Measurements from ENCODE around the gene TLR8.
"Not testable (repeated sequence)": the region's sequence is repeated elsewhere in the genome, so short reads cannot be mapped to it uniquely, and the experiment has no call there.

The TLR8 gene

DNA sequence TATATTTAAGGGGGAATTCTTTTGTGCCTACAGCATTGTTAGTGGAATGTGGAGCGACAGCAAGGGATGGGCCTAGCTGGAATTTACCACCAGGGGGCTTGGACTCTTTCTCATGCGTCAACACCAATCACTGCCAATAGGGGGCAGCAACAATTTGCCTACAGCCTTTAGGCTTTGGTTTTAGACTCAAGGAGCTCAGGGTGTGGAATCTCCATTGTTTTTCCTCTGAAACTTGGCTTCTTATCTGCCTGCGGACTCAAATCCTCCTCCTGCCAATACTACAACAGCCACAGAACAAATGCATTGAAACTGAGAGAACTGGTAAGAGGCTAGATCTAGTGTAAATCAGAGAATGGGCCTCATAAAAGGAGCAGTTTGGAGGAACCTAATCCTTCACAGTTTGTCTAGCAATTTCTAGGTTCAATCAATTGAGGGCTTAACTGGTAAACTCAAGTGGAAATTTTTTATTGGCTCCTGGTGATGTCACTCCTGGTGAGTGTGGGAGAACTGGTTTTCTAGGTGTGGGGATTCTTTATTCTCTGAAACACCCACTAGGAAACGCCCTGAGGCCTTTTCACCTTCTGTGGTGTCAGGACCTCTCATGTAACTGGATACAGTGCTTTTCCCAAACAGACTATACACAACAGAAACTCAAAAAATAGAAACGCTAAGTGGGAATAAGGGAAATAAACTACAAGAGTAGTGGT lies 40.6 kb downstream of the TLR8 start:
- peak; percentile 50 for DNase-seq (ENCODE audit: low read depth)

DNA sequence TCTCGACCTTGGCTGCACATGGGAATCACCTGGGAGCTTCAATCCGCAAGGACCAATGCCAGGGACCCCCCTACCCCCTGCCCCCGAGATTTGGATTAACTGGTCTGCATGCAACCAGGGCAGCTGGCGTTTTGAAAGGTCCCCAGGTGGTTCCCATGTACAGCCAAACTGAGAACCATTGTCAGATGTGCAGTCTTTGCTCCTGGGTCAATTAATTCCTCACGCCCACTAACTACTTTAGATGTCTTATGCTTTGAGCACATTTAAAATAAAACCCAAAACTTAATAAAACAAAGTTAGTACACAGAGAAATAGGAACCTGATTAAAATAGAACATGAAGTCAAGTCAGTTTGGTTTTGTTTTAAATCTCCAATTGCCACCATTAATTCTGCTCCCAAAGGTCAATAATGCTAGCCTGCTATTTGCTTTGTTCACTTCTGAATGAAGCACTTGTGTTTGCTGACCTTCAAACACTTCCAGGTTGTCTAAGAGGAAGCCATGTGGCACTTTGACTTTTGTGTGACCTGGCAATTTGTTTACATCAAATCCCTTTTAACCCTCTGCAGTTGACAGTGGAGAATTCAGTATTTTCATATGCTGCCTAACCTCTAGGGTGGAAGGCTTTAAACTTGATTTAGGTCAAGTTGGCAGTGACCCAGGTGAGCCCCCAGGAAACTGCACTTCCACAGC lies 41.3 kb downstream of the TLR8 start:
- DNase-seq (ENCODE audit: low read depth), result no peak

DNA sequence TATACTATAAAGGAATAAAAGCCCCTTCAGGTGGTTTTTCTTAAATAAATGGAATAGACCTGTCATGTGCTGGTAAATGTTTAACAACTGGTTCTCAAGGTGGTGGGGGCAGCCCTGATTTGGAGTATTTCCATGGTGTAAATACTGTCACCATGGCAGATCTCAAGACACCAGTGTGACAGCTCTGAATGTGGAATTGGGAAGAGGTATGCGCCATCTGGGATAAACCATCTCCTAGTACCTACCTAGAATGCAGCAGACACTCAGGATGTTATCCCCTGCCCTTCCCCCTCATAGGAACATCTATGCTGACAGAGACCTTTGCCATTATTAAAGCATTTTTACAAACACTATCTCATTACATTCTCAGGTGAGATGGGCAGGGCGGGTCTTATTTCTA lies 42.1 kb downstream of the TLR8 start:
- no peak for DNase-seq (ENCODE audit: low read depth)

DNA sequence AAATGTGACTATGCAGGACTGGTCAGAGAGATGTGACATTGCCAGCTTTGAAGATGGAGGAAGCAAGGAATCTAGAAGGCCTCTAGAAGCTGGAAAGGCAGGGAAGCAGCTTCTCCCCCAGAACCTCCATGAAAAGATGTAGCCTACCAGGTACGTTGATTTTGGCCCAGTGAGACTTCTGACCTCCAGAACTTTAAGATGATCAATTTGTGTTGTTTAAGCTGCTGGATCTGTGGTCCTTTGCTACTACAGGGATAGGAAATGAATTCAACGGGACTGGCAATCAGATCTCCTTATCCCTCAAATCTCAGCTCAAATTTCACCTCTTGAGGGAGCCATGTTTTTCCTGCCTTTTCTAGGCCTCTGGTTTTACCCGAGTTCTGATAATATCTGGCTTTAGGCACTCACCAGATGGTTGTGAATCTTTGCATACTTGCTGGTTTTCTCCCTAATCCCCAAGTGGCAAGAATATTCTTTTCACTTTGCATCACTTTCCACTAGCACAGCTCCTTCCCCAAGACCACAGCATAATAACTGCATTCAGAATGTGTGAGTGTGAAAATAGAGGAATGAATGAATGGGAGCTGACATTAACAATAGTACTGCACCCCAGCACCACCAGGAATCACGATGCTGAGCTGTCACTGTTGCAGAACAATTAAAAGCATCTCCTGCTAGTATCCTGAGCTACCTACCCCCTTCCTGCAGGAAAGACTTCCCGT lies 42.9 kb downstream of the TLR8 start:
- DNase-seq (ENCODE audit: low read depth), result no peak

DNA sequence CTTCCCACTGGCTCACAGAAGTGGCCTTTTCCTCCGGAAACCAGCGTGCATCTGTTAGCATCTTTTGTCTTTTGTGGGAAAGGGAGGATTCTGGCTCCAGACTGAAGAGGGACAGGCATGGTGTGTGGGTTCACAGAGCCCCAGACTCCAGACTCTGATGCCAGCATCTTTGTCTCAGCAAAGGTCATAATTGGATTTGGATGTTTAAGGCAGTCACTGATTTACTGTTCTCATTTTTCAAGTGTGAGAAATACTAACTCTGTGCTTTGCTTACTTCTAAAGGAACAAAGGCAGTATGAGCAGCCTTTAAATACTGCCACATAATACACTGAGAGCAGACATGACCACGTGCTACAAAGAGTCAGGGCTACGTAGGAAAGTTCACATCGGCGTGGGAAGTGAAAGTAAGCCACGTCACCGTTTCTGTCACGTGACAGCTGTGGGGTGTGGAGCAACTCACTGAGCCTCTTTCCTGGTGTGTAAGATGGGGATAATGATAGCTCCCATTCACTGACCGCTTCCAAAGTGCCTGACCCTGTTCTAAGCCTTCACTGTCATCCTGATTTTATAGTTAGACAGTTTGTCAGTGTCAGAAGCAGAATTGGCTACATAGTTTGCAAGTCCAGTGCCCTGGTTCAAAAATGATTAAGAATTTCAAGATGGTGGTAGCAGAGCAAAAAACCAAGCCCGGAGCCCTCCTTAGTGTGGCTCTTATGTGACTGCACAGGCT lies 43.7 kb downstream of the TLR8 start:
- peak; percentile 84 for DNase-seq (ENCODE audit: low read depth)

DNA sequence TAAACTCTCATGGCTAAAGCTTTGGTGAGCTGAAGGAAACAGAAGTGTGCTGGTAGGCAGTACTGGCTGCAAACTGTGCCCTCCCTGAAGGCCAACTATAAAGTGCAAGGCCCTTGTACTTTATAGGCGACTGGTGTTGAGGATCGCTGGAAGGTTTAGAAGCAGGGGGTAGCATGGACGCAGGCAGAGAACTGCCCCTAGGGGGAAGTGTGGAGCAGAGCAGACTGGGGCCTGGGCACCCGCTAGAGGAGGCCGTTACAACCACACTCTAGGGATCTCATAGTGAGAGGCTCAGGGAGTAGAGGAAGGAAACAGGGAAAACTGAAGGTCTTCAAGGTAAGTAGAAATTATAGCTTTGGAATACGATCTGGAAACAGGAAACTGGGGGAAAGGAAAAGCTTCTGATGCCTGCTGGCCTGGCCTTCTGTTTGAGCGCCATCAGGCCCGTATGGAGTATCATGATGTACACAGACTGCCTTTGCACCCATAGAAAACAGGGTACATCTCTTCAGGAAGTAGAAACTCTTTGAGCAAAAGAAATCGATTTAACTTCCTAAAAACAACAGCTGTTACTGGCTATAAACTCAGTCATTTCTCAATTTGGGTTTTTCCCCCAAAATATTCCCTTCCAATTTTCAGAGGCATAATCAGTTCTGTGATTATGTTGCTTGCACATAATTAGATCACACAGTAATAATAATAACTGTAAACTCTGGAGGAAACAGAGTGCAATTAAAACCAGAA lies 44.6 kb downstream of the TLR8 start:
- peak; percentile 40 for DNase-seq (ENCODE audit: low read depth)

DNA sequence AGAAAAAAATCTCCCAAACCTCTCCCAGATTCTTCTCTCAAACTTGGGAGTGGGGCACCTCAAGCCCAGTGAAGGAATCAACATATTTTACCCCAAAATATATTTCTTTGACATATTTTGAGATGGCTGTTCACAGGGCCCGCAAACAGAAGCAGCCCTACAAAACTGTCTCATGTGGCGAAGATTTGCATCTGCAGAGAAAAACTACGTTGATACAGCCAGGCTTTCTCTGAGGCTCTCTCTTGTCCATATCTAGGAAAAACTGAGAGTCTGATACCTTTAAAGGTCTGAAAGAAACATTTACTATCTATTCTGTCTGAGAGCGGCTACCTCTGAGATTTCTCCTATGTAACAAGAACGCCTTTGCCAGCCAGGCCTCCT lies 45.2 kb downstream of the TLR8 start:
- no peak for DNase-seq (ENCODE audit: low read depth)

DNA sequence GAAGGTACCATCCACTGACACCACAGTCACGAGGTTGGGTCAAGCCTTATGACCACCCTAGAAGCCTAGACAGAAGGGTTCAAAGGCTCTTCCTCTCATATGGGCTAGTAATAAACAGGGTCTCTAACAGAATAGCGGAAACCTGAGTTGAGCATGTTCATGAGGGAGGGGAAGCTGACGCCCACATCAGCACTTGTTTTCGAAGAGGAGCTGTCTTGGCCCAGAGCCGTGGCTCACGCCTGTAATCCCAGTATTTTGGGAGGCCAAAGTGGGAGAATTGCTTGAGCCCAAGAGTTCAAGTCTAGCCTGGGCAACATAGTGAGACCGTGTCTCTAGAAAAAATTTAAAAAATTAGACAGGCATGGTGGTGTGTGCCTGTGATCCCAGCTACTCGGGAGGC lies 47.0 kb downstream of the TLR8 start:
- DNase-seq (ENCODE audit: low read depth), result no peak

DNA sequence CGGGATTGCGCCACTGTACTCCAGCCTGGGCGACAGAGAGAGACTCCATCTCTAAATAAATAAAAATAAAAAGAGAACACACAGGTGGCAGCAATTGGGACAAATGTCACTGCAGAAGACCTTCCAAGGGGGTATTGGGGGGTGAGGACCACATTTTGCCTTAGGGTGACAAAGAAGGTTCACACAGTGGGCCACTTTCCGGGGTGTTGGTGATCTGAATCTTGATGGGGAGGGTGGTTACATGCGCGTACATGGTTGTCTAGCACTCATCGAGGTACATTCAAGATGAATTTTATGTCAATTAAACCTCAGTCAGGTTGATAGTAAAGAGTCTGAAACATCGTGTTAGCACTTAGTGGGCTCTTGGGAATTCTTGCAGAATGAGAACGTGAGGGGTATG lies 48.0 kb downstream of the TLR8 start:
- no peak for DNase-seq (ENCODE audit: low read depth)

DNA sequence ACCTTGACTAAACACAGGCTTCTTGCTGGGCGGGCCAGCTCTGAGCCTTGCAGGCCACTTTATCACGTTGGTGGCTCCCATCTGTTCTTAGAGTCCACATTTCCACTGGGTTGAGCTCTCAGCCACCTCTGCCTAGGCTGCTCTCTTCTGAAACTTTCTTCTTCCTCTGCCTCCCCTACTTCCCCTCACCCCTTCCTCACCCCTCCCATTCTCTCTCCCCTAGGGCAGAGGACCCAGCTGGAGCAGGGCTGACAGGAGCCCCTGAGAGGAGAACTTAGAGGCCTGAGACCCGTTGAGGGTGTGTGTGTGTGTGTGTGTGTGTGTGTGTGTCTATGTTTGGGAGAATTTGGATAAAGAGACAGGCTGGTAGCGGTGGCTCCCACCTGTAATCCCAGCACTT lies 48.6 kb downstream of the TLR8 start:
- DNase-seq (ENCODE audit: low read depth), result no peak

DNA sequence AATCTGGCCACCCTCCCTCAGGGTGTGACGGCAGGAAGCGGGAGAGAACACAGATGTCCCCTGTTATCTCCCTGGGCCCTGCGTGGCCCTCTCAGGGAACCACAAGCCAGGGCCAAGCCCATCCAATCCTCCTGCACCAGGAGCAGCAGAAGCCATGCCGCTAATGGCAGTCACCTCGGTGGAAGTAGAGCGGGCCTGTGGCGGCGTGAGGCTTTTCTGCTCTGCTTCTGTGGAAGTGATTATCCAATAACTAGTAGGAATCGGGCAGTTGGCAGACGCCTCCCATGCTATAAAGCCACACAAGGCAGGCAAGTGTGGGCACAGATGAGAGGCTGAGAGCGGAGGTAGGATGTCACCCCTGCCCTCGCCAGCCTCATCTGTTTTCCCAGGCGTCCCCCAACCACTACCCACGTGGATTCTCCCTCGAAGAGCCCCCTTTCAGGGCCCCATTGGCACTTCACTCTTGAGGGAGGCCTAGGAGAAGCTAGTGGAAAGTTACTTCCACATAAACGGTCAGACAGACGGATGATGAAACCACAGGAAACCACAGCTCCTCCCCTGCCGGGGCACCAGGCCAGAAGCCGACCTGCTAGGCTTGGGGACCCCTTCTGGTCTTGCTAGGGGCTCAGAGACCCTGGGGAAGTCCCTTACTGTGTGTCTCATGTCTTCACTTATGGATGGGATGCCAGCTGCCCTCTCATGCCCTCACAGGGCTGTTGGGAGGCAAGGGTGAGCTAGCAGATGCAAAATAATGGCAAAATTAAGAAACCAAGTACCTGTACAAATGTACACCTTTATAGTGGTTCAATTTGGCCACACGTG lies 49.7 kb downstream of the TLR8 start:
- DNase-seq (ENCODE audit: low read depth), result peak; percentile 70

DNA sequence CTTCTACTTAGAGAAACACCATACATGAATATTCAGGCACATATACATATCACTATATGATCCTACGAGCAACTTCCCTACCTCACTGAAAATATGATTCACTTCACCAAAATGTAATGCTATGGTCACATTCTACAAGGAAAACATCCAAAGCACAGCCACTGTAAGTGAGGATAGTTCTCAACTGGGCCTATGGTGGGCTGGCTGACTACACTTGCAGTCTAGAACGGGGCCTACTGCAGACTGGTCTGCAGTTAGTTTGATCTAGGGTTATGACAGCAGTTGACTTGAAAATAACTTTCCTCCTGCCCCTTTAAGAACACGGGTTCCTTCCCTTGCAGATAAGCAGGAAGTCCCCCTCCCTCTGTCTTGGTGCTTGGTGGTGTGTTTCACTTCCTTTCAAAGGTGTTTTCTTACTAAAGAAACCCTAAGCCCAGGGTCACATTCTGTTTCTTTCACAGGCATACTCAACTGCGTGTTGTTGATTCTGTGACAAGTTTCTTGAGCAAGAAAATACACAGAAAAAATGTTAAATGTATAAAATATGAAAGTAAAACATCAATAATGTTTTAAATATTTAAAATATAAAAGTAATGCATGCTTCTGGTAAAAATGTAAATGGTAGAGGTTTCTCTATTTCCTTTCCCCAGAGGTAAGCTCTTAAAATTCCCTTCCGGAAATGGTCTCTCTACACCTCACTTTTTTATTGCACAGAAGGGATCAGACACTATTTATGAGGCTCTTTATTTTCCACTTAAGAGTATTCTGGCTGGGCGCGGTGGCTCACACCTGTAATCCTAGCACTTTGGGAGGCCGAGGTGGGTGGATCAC lies 50.5 kb downstream of the TLR8 start:
- peak; percentile 63 for DNase-seq (ENCODE audit: low read depth)

DNA sequence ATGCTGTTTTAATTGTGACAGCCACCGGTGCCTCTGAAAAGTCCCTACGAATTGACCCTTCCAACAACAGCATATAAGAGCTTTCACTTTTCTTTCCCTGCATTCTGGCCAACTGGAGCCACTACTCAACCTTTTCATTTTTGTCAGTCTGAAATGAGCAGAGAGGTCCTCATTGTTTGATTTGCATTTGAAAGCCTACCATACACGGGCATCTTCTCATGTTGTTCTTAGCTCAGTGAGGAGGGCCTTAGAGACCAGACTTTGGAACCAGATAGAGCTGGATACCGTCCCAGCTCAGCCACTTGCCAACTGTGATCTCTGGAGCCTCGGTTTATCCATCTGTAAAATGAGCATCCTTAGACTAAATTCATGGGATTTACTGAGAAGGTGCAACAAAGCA lies 51.6 kb downstream of the TLR8 start:
- DNase-seq (ENCODE audit: low read depth), result no peak

DNA sequence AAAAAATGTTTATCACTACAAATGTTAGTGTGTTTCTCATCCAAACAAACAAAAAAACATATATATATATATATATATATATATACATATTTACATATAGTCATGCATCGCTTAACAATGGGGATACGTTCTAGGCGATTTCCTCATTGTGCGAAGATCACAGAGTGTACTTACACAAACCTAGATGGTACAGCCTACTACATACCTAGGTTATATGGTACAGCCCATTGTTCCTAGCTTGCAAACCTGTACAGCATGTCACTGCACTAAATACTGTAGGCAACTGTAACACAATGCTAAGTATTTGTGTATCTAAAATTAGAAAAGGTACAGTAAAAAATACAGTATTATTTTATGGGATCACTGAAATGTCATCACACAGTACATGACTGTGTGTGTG lies 52.0 kb downstream of the TLR8 start:
- no peak for DNase-seq (ENCODE audit: low read depth)

DNA sequence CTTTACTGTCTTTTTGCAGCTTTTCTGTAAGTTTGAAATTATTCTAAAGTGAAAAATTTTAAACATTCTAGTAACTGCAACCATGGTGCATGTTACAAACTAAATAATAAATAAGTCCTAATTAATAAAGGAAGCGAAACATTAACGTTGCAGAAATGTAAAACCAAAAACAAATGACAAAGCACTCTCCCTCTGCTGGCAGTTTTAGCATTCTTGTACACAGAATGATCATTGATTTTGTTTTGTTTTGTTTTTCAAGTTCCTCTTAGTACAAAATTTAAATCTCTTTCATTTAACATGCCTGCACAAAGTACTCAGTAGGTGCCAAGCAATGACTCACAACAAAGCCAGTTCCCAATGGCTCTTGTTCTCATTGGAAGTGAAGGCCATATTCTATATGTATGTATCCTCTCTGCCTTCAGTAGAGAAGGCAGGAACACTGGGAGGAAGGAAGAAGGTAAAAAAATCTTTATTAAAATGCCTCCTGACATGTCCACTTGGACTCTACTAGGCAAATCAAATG lies 54.8 kb downstream of the TLR8 start:
- DNase-seq (ENCODE audit: low read depth), result no peak

DNA sequence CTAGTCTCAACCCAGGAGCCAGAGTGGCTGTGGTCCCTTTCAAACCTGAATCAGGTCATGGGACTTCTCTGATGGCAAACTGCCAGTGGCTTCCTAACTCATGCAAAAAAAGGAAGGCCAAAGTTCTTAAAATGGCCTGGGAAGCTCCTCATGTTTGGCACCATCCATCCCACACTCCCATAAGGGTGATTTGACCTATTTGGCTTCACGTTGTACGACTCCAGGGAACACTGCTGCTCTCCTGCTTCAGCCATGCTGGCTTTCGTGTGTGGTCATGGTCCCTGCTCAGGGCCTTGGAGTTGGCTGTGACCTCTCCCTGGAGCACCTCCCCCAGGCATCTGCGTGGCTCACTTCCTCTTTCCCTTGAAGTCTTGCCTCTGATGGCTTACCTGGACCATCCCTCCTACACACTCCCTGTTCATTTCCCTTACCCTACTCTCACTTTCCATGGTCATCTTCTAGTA lies 55.7 kb downstream of the TLR8 start:
- DNase-seq (ENCODE audit: low read depth), result no peak

DNA sequence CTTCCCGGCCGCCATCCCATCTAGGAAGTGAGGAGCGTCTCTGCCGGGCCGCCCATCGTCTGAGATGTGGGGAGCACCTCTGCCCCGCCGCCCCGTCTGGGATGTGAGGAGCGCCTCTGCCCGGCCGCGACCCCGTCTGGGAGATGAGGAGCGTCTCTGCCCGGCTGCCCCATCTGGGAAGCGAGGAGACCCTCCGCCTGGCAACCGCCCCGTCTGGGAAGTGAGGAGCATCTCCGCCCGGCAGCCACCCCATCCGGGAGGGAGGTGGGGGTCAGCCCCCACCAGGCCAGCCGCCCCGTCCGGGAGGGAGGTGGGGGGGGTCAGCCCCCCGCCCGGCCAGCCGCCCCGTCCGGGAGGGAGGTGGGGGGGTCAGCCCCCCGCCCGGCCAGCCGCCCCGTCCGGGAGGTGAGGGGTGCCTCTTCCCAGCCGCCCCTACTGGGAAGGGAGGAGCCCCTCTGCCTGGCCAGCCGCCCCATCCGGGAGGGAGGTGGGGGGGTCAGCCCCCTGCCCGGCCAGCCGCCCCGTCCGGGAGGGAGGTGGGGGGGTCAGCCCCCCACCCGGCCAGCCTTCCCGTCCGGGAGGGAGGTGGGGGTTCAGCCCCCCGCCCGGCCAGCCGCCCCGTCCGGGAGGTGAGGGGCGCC lies 56.9 kb downstream of the TLR8 start:
- DNase-seq (ENCODE audit: low read depth), result not testable (repeated sequence)

DNA sequence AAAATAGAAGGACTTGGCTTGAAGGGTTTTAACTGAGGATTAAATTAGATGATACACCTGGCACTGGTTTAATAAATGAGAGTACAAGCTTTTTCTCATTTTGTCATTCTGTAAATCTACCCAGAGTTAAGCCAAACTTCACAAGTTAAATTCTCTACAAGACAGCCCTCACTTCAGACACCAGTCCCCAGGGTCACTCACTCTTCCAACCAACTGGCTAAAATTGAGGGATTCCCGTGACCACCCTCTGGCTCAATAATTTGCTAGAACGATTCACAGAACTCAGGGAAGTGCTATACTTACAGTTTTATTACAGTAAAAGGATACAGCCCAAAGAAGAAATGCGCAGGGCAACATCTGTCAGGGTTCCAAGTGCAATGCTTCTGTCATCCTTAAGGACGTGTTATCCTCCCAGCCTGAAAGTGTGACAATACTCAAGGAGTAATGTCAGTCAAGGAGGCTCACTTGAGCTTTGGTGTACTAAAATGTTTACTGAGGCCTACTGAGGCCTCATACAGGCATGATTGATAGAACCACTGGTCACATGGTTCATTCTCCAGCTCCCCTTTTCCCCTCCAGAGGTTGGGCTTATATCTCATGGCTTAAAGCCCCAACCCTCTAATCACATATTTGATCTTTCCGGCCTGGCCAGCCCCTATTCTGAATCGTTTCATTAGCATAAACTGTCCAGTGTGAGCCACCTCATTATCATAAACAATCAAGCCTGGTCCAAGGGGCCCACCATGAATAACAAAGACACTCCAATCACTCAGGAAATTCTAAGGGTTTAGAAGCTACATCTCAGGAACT lies 58.9 kb downstream of the TLR8 start:
- DNase-seq (ENCODE audit: low read depth), result no peak
